A673 (cell line): ENCODE results near the gene UBE2J2. TPM values are rescaled to one million over a fixed set of nuclear protein-coding genes. Genes with fewer than 3 reads are reported as not detected.

Source experiments
- BruUV-seq: library from RNA; stranded (reverse); fragments of 400-500 nt; replicated peaks from 2 replicates; lab custom pipeline; 2021; lab: Mats Ljungman, UMichigan
- CTCF ChIA-PET: fragments of 300-600 bp; sonication (Branson Sonifier 250); formaldehyde crosslinking; loops from one replicate; lab custom pipeline; 2022; ENCODE audit warnings: antibody characterized with exemption; lab: Charles Lee
- POLR2A ChIA-PET: fragments of 300-600 bp; sonication (Branson Sonifier 250); formaldehyde crosslinking; loops from one replicate; lab custom pipeline; 2022; ENCODE audit warnings: antibody characterized with exemption; ENCODE audit not compliant: low non-redundant PET; lab: Charles Lee
- DNase-seq: peaks from one replicate; pipeline ENCODE4 v3.0.0-alpha.2; 2015; ENCODE audit warnings: low spot score
- H3K27ac ChIP-seq: fragments of 200-600 bp; sonication (generic); 2 replicates; pipeline ENCODE4 v1.5.1; 2016; ENCODE audit warnings: mixed run types, low read depth, mild to moderate bottlenecking, mixed read lengths, antibody characterized with exemption, low read length; ENCODE audit not compliant: poor library complexity, severe bottlenecking
- H3K27me3 ChIP-seq: fragments of 200-600 bp; sonication (generic); replicated peaks from 2 replicates; pipeline ENCODE4 v1.6.1; 2017; ENCODE audit warnings: mixed run types, low read depth, mild to moderate bottlenecking, mixed read lengths, antibody characterized with exemption, low read length; ENCODE audit not compliant: insufficient read depth, poor library complexity
- H3K36me3 ChIP-seq: fragments of 200-600 bp; sonication (generic); 2 replicates; pipeline ENCODE4 v1.6.1; 2016; ENCODE audit warnings: mixed run types, mild to moderate bottlenecking, mixed read lengths, antibody characterized with exemption, low read length; ENCODE audit not compliant: insufficient read depth, poor library complexity, severe bottlenecking
- H3K4me1 ChIP-seq: fragments of 200-600 bp; sonication (generic); 2 replicates; pipeline ENCODE4 v1.6.1; 2017; ENCODE audit warnings: mixed run types, mild to moderate bottlenecking, mixed read lengths, antibody characterized with exemption, low read length; ENCODE audit not compliant: insufficient read depth, poor library complexity, severe bottlenecking
- H3K4me3 ChIP-seq: fragments of 200-600 bp; sonication (generic); 2 replicates; pipeline ENCODE4 v1.5.1; 2016; ENCODE audit warnings: low read depth, mixed run types, mild to moderate bottlenecking, mixed read lengths, low read length; ENCODE audit not compliant: poor library complexity, severe bottlenecking
- H3K9me3 ChIP-seq: fragments of 200-600 bp; sonication (generic); 2 replicates; pipeline ENCODE4 v1.6.1; 2016; ENCODE audit warnings: mixed run types, low read depth, mild to moderate bottlenecking, mixed read lengths, antibody characterized with exemption, low read length; ENCODE audit not compliant: poor library complexity, severe bottlenecking
- CTCF ChIP-seq: fragments of 300-800, 200-600 bp; sonication (generic); conservative IDR thresholded peaks from 2 replicates; pipeline ENCODE4 v1.5.1; 2017; ENCODE audit warnings: low read depth, mild to moderate bottlenecking, antibody characterized with exemption, low read length, moderate library complexity, mixed read lengths
- EZH2 ChIP-seq: fragments of 200-600 bp; sonication (generic); IDR thresholded peaks from 2 replicates; pipeline ENCODE4 v1.6.1; 2017; ENCODE audit warnings: borderline replicate concordance, low read depth, mild to moderate bottlenecking, mixed read lengths, antibody characterized with exemption, low read length; ENCODE audit not compliant: poor library complexity, severe bottlenecking
- intact Hi-C: fragments of 100-400 bp; cut with micrococcal nuclease; formaldehyde crosslinking; loops from one replicate; pipeline ENCODE4 v1.10.0; 2022; ENCODE audit not compliant: unreplicated experiment
- total RNA-seq: library from RNA; stranded (reverse); gene quantifications from 2 replicates; pipeline ENCODE4 v1.2.3, GENCODE V29; 2021

UBE2J2 gene
- total RNA-seq, 1 experiment from 2014 or later: 92.8 TPM

- no peak for TF ChIP-seq CTCF
- TF ChIP-seq EZH2: no peak
- H3K27ac ChIP-seq: peak overlapping the region; percentile 41
- no TSS peak for BruUV-seq
- H3K27me3 ChIP-seq: no peaks in the 10 kb centered on the region
- peak overlapping the region; percentile 31 for H3K4me3 ChIP-seq
- peaks cover 24% of the 10 kb centered on the region for H3K4me1 ChIP-seq
- ChIA-PET CTCF (no interaction called here), POLR2A (no interaction called here)
- intact Hi-C loops: loop anchor here (5.0 kb wide), 1 partner anchor 112 kb away; no protein-coding TSS in a partner anchor
- H3K36me3 ChIP-seq: peaks cover 17% of the 10 kb centered on the region
- DNase-seq: no peak
- no peaks in the 10 kb centered on the region for H3K9me3 ChIP-seq
Observed at GRCh38 chr1:1234180-1234808, 39.4 kb downstream of the UBE2J2 start.

GRCh38 chr1:1233567-1233892 lies 40.1 kb downstream of the UBE2J2 start:
- Histone ChIP-seq H3K27ac (peak overlapping the region; percentile 41), H3K36me3 (peaks cover 19% of the 10 kb centered on the region), H3K4me3 (peak overlapping the region; percentile 31), H3K27me3 (no peaks in the 10 kb centered on the region), H3K9me3 (no peaks in the 10 kb centered on the region), H3K4me1 (peaks cover 24% of the 10 kb centered on the region)
- CTCF ChIA-PET: no interaction called here
- intact Hi-C loops: loop anchor here (5.0 kb wide), 1 partner anchor 111 kb away; no protein-coding TSS in a partner anchor
- TF ChIP-seq EZH2 (no peak), CTCF (no peak)
- BruUV-seq: no TSS peak
- DNase-seq: no peak
- POLR2A ChIA-PET: no interaction called here

DNA sequence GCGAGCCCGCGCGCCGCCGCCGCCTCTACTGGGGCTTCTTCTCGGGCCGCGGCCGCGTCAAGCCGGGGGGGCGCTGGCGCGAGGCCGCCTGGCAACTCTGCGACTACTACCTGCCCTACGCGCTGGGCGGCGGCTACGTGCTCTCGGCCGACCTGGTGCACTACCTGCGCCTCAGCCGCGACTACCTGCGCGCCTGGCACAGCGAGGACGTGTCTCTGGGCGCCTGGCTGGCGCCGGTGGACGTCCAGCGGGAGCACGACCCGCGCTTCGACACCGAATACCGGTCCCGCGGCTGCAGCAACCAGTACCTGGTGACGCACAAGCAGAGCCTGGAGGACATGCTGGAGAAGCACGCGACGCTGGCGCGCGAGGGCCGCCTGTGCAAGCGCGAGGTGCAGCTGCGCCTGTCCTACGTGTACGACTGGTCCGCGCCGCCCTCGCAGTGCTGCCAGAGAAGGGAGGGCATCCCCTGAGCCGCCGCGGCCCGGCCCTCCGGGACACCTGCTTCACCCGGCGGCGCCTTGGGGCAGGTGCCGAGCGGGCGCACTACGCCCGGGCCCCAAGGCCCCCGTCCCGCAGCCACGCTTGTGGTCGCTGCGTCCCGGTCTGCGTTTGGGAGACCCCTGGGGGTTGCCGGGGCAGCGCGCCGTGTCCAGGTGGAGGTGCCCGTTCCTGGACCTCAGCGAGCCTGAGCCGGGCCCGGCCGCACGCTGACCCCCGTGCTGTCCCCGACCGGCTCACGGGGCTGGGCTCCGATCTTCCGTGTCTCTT lies 40.7 kb downstream of the UBE2J2 start:
- peak overlapping the region; percentile 41 for H3K27ac ChIP-seq
- CTCF ChIA-PET: no interaction called here
- no peak for DNase-seq
- peak overlapping the region; percentile 31 for H3K4me3 ChIP-seq
- POLR2A ChIA-PET: no interaction called here
- peaks cover 25% of the 10 kb centered on the region for H3K36me3 ChIP-seq
- BruUV-seq: no TSS peak
- H3K9me3 ChIP-seq: no peaks in the 10 kb centered on the region
- peaks cover 24% of the 10 kb centered on the region for H3K4me1 ChIP-seq
- H3K27me3 ChIP-seq: no peaks in the 10 kb centered on the region
- TF ChIP-seq EZH2: no peak
- no peak for TF ChIP-seq CTCF
- intact Hi-C loops: loop anchor here (5.0 kb wide), 1 partner anchor 111 kb away; no protein-coding TSS in a partner anchor
